GM19468 (cell line): ENCODE measurements around the gene TTLL4.
"Not testable (repeated sequence)": the region's sequence is repeated elsewhere in the genome, so short reads cannot be mapped to it uniquely, and the experiment has no call there.

Experiments used
- ATAC-seq: cut with Tn5 transposase; IDR thresholded peaks from one replicate; pipeline ENCODE4 v1.9.1; 2021; ENCODE audit warnings: mild to moderate bottlenecking, moderate library complexity, moderate number of reproducible peaks; ENCODE audit not compliant: unreplicated experiment; ENCODE audit errors: extremely low read depth

Gene TTLL4

DNA sequence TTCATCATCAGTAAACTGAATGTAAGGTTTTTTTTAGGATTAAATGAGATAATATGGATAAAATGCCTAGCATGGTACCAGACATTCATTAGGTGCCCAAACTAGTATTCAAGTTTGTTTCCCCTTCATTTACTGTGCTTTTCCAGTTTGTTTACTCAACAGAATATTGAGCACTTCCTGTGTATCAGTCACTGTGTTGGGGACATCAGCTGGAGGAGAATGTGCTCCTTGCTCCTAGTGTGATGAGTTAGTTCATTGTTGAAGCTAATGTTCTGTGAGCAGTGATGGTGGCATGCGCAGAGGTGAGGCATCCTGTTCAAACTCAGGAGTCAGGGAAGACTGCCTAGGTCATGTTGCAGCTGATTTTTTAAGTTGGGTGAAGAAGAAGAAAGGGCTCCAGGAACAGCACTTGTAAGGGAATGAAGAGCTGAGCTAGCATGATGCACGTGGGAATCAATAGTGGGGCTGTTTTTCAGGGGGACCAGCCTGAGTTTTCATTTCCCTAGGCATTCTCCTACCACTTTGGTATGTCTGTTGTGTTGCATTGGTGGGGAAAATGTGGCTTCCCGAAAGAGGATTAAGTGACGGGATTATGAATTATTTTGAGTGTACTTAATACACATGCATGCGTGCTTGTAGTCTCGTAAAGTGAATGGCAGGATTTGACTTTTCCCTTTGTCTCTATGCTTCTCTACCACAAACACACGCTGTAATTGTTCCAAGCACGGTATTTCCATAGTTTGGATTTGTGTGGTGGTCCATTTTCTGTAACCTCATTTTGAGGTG is 23.7 kb downstream of the TTLL4 start:
- ATAC-seq, result no peak

DNA sequence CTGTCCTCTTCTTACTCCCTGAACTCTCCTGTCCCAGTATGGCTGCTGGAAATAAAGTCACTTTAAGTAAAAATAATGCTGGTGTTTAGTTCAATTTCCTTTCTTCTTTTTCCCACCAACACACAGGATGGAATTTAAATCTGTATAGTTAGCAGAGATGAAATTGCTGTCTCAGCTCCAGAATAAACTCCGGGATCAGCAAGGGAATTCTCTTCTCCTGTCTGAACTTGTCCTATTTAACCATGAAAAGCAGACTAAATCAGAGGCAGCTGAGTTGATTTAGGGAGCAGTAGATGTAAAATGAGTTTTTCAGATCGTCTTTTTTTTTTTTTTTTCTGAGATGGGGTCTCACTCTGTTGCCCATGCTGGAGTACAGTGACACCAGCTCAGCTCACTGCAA is 25.9 kb downstream of the TTLL4 start:
- no peak for ATAC-seq

- ATAC-seq, result no peak
Observed at GRCh38 chr2:218743068-218743467, 32.4 kb downstream of the TTLL4 start.

DNA sequence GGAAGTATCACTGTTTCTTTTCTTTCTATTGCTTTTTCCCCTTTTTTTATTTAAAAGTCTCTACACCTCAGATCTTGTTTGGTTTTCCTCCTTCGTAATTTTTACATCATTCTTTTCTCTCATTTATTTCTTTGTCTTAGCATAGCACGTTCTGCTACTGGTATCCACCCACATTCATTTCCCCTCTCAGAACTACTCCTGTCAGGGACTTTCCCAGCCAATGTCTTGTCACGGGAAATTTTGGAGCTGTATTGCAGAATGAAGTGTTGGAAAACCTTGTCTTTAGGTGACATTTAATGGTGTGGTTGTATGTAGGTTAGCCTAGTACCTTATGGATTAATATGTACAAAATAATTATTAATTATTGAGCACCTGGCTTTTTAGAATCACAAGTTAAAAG is 34.0 kb downstream of the TTLL4 start:
- ATAC-seq, result no peak

DNA sequence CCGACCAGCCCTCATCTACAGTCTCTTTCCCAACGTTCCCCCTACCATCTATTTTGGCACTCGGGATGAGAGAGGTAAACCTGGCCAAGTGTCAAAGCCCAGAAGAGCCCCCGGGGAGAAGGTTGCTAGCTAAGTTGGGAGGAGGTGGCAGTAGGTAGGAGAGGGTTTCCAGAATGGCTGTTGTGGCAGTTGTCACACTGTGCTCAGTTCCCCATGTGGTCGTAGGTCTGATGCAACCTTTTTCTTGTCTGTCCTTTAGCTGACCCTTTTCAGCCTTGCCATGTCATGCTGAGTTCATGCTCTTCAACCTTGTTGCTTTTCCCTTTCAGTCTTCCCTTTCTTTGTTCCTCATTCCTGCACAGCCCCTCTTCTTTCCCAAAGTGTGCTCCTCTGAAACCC is 34.5 kb downstream of the TTLL4 start:
- ATAC-seq, result no peak

GRCh38 chr2:218745559-218746469 is 35.2 kb downstream of the TTLL4 start:
- ATAC-seq, result no peak

DNA sequence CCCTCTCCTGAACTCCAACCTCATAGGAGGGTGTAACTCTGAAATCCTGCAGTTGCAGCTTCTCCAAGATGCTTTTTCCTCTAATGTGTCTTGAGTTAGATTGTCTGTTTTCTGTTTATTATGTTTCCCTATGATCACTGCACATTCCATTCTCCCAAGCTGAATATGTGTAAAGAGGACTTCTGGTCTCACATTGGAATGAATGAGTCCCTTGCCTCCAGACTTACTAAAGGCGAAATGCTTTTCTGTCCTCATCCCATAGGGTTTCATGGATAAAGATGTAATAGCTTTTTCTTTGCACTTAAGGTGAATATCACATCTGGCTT is 35.8 kb downstream of the TTLL4 start:
- no peak for ATAC-seq

DNA sequence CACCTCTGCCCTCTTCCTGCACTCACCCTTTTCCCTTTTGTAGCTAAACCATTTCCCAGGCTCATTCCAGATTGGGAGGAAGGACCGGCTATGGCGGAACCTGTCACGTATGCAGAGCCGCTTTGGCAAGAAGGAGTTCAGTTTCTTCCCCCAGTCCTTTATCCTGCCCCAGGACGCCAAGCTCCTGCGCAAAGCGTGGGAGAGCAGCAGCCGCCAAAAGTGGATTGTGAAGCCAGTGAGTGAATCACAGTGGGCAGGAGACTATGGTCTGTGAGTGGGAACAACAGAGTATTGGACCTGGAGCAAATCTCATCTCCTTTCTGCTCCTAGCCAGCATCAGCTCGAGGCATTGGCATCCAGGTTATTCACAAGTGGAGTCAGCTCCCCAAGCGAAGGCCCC is 36.3 kb downstream of the TTLL4 start:
- no peak for ATAC-seq

- ATAC-seq, result no peak
Observed at GRCh38 chr2:218748741-218749441, 38.3 kb downstream of the TTLL4 start.

GRCh38 chr2:218754201-218754600 is 43.6 kb downstream of the TTLL4 start:
- ATAC-seq, result no peak

DNA sequence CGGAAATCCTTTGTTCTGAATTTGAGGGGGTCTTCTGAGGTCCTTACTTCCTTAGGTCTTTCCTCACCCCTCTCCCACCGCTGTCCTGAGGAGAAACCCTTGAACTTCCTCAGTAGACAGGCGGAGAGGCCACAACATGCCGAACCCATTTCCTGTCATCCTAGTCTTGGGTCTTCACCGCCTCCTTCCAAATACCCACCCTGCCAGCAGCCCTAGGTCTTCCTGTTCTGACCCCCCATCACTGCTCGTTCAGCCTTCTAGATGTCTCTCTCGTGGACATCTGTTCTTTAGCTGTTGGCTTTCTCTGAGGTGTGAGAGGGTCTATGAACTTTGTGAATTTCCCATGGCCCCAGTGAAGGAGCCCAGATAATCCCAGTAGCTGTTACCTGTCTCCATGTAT is 44.1 kb downstream of the TTLL4 start:
- no peak for ATAC-seq

DNA sequence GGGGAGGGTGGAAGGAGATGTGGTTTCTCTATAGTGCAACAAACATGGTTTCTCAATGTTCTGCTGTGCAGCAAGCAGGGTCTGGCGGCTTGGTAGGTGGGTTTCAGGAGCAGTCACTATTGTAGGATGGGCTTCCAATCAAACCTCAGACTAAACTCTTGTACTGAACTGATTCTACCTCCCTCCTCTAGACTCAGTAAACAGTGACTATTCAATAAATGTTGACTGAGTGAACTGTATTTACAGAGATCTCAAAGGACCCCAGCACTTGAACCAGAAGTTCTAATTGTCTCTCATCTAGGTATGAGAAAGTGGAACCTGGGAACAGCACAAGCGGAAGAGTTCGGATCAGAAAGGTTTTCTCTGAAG is 44.5 kb downstream of the TTLL4 start:
- no peak for ATAC-seq

DNA sequence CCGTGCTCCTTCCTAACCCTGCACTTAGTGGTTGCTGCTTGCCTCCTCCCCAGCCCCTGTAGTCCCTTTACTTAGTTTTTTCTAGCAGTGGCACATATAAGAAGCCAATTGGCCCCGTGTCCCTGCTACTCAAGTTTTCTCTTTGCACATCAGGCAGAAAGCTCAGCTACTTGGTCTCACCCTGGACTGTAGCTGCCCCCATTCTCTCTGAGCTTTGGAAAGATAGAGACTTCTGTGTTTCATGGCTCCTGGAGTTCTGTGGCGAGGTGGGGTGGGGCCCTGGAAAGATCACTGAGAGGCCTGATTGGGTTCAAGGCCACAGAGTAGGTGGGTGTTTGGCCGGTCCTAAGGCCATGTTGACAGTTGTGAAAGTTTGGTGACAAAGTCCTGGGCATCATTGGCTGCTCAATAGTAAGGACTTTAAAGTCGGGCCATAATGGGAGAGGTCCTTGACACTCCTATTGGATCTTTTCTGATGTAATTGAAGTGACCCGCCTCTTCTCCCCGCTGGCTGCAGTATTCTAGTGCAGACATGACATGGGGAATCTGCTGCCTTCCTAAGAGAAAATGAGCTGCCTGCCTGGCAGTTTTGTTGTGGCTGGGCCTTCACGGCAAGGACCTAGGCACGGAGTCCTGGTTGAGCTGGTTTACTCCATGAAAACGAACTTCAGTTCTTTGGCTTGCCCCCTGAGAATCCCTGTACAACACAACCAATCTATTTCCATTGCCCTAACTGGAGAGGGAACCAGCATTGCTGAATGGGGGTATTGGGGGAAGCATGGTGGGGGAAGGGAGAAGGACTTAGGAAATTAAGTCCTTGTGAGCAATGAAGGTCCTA is 45.2 kb downstream of the TTLL4 start:
- ATAC-seq, result no peak

DNA sequence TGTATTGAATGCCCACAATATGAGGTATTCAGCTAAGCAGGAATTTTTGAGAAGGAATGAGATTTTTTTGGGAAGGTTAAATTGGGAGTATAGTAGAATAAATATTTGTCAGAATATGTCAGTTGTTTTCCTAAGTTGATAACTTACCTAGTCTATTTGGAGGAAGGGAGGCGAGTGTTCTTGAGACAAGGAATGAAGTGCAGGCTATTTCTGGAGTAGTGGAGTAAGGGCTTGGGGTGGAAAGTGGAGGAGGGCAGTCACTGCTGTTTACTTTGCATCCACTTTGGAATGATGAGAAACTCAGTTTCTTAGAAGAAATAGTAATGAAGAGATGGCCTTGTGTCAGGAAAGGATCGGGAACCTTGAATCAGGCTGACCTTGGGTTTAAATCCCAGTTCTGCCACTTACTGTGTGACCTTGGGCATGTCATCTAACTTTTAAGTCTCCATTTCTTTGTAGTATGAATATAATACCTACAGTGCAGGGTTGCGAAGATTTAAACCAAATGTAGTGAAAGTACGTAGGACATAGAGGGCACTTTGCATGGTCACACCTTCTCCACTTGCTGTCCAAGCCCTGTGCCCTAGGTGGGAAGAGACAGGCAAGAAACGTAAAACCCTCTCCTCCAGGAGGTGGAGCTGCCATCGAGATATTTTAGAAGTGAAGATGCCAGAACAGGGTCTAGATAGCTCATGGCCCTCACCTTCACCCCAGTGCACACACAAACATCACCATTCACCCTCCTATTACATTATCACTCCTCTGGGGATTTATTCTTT is 46.2 kb downstream of the TTLL4 start:
- ATAC-seq, result no peak

- ATAC-seq, result no peak
Observed at GRCh38 chr2:218761795-218762194, 51.2 kb downstream of the TTLL4 start.

GRCh38 chr2:218772759-218773158 is 62.1 kb downstream of the TTLL4 start:
- not testable (repeated sequence) for ATAC-seq

DNA sequence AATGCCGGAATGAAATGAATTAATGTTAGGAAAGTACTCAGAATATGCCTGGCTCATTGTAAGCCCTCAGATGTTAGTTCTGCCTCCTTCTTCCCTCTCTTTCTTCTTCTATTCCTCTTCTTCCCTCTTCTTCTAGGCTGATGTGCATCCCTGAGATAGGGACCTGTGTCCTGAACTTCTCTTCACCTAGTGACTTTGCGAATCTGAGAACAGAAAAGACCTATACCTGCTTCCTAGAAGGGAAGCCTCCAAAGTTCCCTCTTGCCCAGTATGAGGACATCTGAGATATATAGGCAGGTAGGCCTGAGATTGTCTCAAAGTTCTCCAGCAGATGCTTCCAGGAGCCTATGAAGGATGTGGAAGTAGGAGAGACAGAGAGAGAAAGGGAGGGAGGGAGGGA is 63.2 kb downstream of the TTLL4 start:
- no peak for ATAC-seq

DNA sequence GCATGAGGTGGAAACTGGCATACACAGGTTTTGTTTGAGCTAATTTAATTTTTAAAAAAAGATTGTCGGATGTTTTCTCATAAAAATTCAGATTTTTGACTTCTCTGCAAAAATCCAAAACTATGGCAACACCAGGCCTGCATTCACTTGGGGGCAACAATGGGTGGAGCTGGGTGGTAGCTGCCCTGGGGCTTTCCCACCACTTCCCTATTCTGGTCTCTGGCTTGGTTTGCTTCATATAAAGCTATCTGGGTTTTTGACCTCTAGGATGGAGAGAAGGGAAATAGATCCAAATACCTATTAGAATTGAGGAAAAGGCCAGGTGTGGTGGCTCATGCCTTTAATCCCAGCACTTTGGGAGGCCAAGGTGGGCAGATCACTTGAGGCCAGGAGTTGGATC is 65.9 kb downstream of the TTLL4 start:
- no peak for ATAC-seq

DNA sequence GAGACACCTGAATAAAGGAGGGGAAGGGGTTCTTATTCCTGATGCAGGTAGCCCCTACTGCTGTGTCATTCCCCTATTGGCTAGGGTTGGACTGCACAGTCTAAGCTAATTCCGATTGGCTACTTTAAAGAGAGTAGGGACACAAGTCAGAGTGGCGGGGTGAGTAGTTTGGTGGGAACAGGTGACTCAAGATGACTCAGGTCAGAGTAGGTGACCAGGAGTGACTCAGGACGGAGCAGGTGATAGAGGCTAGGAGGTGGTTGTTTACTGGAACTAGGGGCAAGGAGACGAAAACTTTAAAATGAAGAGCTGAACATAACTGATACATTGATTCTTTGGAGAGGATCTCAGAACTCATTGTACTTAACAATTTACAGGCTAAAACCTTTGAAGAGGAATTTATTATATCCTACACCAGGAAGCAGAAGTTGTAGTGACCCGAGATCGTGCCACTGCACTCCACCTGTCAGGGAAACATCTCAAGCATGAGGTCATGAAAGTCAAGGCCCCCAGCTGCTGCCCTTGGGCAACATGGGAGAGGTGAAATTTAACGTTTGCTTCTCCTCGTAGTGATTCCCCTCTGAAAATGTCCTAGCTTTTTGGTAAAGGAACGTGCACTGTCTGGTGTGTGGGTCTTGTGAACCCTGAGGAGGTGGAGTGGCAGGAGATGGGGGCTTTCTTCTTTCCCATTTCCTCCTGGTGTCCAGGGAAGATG is 66.8 kb downstream of the TTLL4 start:
- no peak for ATAC-seq
